H9 (cell line): ENCODE measurements around the gene DNAAF2. TPM values are rescaled to one million over a fixed set of nuclear protein-coding genes. Genes with fewer than 3 reads are reported as not detected.

Experiments used
- DNase-seq: peaks from one replicate; pipeline ENCODE4 v3.0.0-alpha.2; 2017
- H2AFZ ChIP-seq: one replicate; pipeline ENCODE4 v1.6.1; 2013; ENCODE audit warnings: mild to moderate bottlenecking, low read length, control low read depth, moderate library complexity
- H2AK5ac ChIP-seq: 2 replicates; pipeline ENCODE4 v1.6.1; 2013; ENCODE audit warnings: low read length, control low read depth, mixed read lengths; ENCODE audit not compliant: insufficient read length
- H2BK120ac ChIP-seq: one replicate; pipeline ENCODE4 v1.6.1; 2013; ENCODE audit warnings: low read depth, mild to moderate bottlenecking, low read length, control low read depth, inconsistent platforms; ENCODE audit not compliant: poor library complexity, severe bottlenecking
- H2BK12ac ChIP-seq: 2 replicates; pipeline ENCODE4 v1.6.1; 2013; ENCODE audit warnings: low read length, control low read depth, mixed read lengths, low read depth; ENCODE audit not compliant: insufficient read length
- H2BK15ac ChIP-seq: 2 replicates; pipeline ENCODE4 v1.6.1; 2013; ENCODE audit warnings: low read depth, low read length, control low read depth
- H2BK20ac ChIP-seq: one replicate; pipeline ENCODE4 v1.6.1; 2013; ENCODE audit warnings: low read depth, mild to moderate bottlenecking, low read length, control low read depth, inconsistent platforms; ENCODE audit not compliant: poor library complexity, severe bottlenecking
- H2BK5ac ChIP-seq: 2 replicates; pipeline ENCODE4 v1.6.1; 2013; ENCODE audit warnings: low read length, control low read depth, mixed read lengths; ENCODE audit not compliant: insufficient read length
- H3K14ac ChIP-seq: 2 replicates; pipeline ENCODE4 v1.6.1; 2013; ENCODE audit warnings: low read length, control low read depth; ENCODE audit not compliant: insufficient read depth
- H3K18ac ChIP-seq: 2 replicates; pipeline ENCODE4 v1.6.1; 2013; ENCODE audit warnings: low read depth, mild to moderate bottlenecking, mixed read lengths, low read length, control low read depth; ENCODE audit not compliant: insufficient read length
- H3K23ac ChIP-seq: 2 replicates; pipeline ENCODE4 v1.6.1; 2013; ENCODE audit warnings: low read length, control low read depth, mixed read lengths, low read depth; ENCODE audit not compliant: insufficient read length
- H3K23me2 ChIP-seq: 2 replicates; pipeline ENCODE4 v1.6.1; 2013; ENCODE audit warnings: low read depth, mild to moderate bottlenecking, mixed read lengths, low read length, control low read depth; ENCODE audit not compliant: insufficient read length, poor library complexity, severe bottlenecking
- H3K27ac ChIP-seq: 2 replicates; pipeline ENCODE4 v1.5.1; 2013; ENCODE audit warnings: low read length, control low read depth, mixed read lengths, low read depth; ENCODE audit not compliant: insufficient read length
- H3K27me3 ChIP-seq: 2 replicates; pipeline ENCODE4 v1.6.1; 2013; ENCODE audit warnings: low read length, control low read depth, inconsistent platforms; ENCODE audit not compliant: insufficient read depth
- H3K4ac ChIP-seq: 2 replicates; pipeline ENCODE4 v1.6.1; 2013; ENCODE audit warnings: low read depth, mild to moderate bottlenecking, control low read depth, inconsistent platforms, low read length, moderate library complexity
- H3K4me1 ChIP-seq: 2 replicates; pipeline ENCODE4 v1.6.1; 2013; ENCODE audit warnings: low read length, control low read depth, inconsistent platforms; ENCODE audit not compliant: insufficient read depth
- H3K4me2 ChIP-seq: 2 replicates; pipeline ENCODE4 v1.6.1; 2013; ENCODE audit warnings: low read length, control low read depth, mixed read lengths; ENCODE audit not compliant: insufficient read length, insufficient read depth
- H3K56ac ChIP-seq: 2 replicates; pipeline ENCODE4 v1.6.1; 2013; ENCODE audit warnings: low read depth, mild to moderate bottlenecking, mixed read lengths, low read length, control low read depth; ENCODE audit not compliant: insufficient read length
- H3K79me1 ChIP-seq: 2 replicates; pipeline ENCODE4 v1.6.1; 2013; ENCODE audit warnings: low read depth, mild to moderate bottlenecking, moderate library complexity, low read length, control low read depth, inconsistent platforms; ENCODE audit not compliant: insufficient read depth, poor library complexity, severe bottlenecking
- H3K79me2 ChIP-seq: 2 replicates; pipeline ENCODE4 v1.6.1; 2013; ENCODE audit warnings: low read length, control low read depth, inconsistent platforms; ENCODE audit not compliant: insufficient read depth
- H3K9ac ChIP-seq: 2 replicates; pipeline ENCODE4 v1.6.1; 2013; ENCODE audit warnings: low read length, control low read depth, mixed read lengths; ENCODE audit not compliant: insufficient read length; ENCODE audit errors: extremely low read depth
- H3K9me3 ChIP-seq: one replicate; pipeline ENCODE4 v1.6.1; 2013; ENCODE audit warnings: low read depth, low read length, inconsistent platforms; ENCODE audit not compliant: control insufficient read depth
- H3T11ph ChIP-seq: one replicate; pipeline ENCODE4 v1.6.1; 2013; ENCODE audit warnings: mild to moderate bottlenecking, low read length, control low read depth, inconsistent platforms
- H4K20me1 ChIP-seq: one replicate; pipeline ENCODE4 v1.6.1; 2013; ENCODE audit not compliant: control insufficient read depth, insufficient read length, insufficient read depth
- H4K5ac ChIP-seq: 2 replicates; pipeline ENCODE4 v1.6.1; 2013; ENCODE audit warnings: low read depth, mild to moderate bottlenecking, mixed read lengths, low read length, control low read depth; ENCODE audit not compliant: insufficient read length
- H4K8ac ChIP-seq: replicated peaks from 2 replicates; pipeline ENCODE4 v1.6.1; 2013; ENCODE audit warnings: low read length, control low read depth, mixed read lengths, low read depth; ENCODE audit not compliant: insufficient read length
- H4K91ac ChIP-seq: 2 replicates; pipeline ENCODE4 v1.6.1; 2013; ENCODE audit warnings: low read depth, mild to moderate bottlenecking, moderate library complexity, mixed read lengths, low read length, control low read depth; ENCODE audit not compliant: insufficient read length
- H3K27ac Mint-ChIP-seq, 3 experiments: 2 replicates in 2 of 3; 3 replicates in 1 of 3; pipeline ENCODE4 v1.8.0; 2020 to 2021; ENCODE audit warnings: mixed read lengths in 3 of 3, mild to moderate bottlenecking in 1 of 3, moderate library complexity in 1 of 3
- H3K27me3 Mint-ChIP-seq: 2 replicates; pipeline ENCODE4 v1.8.0; 2021; ENCODE audit warnings: low read depth, mild to moderate bottlenecking, moderate library complexity, mixed read lengths
- H3K36me3 Mint-ChIP-seq, 3 experiments: 2 replicates in 2 of 3; 3 replicates in 1 of 3; pipeline ENCODE4 v1.8.0; 2020 to 2021; ENCODE audit warnings: low read depth in 3 of 3, mixed read lengths in 3 of 3; ENCODE audit not compliant: insufficient read depth in 1 of 3
- H3K4me1 Mint-ChIP-seq, 2 experiments: 2 replicates each; pipeline ENCODE4 v1.8.0; 2020; ENCODE audit warnings: mixed read lengths in 2 of 2
- H3K4me3 Mint-ChIP-seq, 2 experiments: 2 replicates in 1 of 2; 3 replicates in 1 of 2; pipeline ENCODE4 v1.8.0; 2020 to 2021; ENCODE audit warnings: mild to moderate bottlenecking in 2 of 2, mixed read lengths in 2 of 2, moderate library complexity in 1 of 2
- H3K9me3 Mint-ChIP-seq, 2 experiments: 2 replicates in 1 of 2; 3 replicates in 1 of 2; pipeline ENCODE4 v1.8.0; 2020; ENCODE audit warnings: mild to moderate bottlenecking in 2 of 2, mixed read lengths in 2 of 2, moderate library complexity in 1 of 2
- WGBS: extraction: QIAGEN DNeasy Blood & Tissue Kit; methylation state at CpG from one replicate; pipeline ENCODE4 v1.1.7; 2013; ENCODE audit warnings: missing lambda C conversion rate, low lambda C conversion rate, mixed read lengths; ENCODE audit not compliant: insufficient read length; ENCODE audit errors: extremely low coverage; 5-methylcytosine and 5-hydroxymethylcytosine counted together
- total RNA-seq: library from RNA; stranded (reverse); gene quantifications from 2 replicates; pipeline ENCODE4 v1.2.1, GENCODE V29; 2021
- TF ChIP-seq, protein P1 (sequence below): fragments of 200-600 bp; sonication (generic); conservative IDR thresholded peaks from 3 replicates; pipeline ENCODE4 v1.8.0; 2021; ENCODE audit warnings: antibody characterized with exemption, mild to moderate bottlenecking

Gene DNAAF2
- total RNA-seq, 1 experiment from 2014 or later = 26.3 TPM

GRCh38 chr14:49622022-49622607 lies 12.9 kb downstream of the DNAAF2 start:
- no peak overlapping the region for H3K23ac ChIP-seq
- H3T11ph ChIP-seq = no peak overlapping the region
- no peak for DNase-seq
- H3K56ac ChIP-seq = no peak overlapping the region
- H3K79me2 ChIP-seq = peaks cover 12% of the 10 kb centered on the region; the same call in 1 of the 2 replicates
- H4K20me1 ChIP-seq = no peaks in the 10 kb centered on the region
- peak overlapping the region; percentile 35 for H3K9ac ChIP-seq
- no peak overlapping the region for H3K27ac ChIP-seq
- TF ChIP-seq, protein P1, sequence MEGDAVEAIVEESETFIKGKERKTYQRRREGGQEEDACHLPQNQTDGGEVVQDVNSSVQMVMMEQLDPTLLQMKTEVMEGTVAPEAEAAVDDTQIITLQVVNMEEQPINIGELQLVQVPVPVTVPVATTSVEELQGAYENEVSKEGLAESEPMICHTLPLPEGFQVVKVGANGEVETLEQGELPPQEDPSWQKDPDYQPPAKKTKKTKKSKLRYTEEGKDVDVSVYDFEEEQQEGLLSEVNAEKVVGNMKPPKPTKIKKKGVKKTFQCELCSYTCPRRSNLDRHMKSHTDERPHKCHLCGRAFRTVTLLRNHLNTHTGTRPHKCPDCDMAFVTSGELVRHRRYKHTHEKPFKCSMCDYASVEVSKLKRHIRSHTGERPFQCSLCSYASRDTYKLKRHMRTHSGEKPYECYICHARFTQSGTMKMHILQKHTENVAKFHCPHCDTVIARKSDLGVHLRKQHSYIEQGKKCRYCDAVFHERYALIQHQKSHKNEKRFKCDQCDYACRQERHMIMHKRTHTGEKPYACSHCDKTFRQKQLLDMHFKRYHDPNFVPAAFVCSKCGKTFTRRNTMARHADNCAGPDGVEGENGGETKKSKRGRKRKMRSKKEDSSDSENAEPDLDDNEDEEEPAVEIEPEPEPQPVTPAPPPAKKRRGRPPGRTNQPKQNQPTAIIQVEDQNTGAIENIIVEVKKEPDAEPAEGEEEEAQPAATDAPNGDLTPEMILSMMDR = no peak
- H3K18ac ChIP-seq = no peak overlapping the region
- no peak overlapping the region for H4K8ac ChIP-seq
- H3K4me3 Mint-ChIP-seq = peak overlapping the region; percentile 99
- no peak overlapping the region for H2AFZ ChIP-seq
- no peak overlapping the region for H3K4ac ChIP-seq
- H2BK20ac ChIP-seq = no peak overlapping the region
- peaks cover 12 to 45% (median 21%) of the 10 kb centered on the region in 3 experiments for H3K36me3 Mint-ChIP-seq
- no peak overlapping the region for H4K91ac ChIP-seq
- no peaks in the 10 kb centered on the region for H3K27me3 ChIP-seq
- no peaks in the 10 kb centered on the region for H3K9me3 ChIP-seq
- no CpG with 5 or more reads among the region's 3 CpGs for WGBS
- H3K4me1 Mint-ChIP-seq = peaks cover 20 to 23% of the 10 kb centered on the region in 2 experiments
- H3K9me3 Mint-ChIP-seq = no peaks in the 10 kb centered on the region; a peak in 1 of 5 replicates
- no peak overlapping the region for H3K14ac ChIP-seq
- H2BK5ac ChIP-seq = no peak overlapping the region
- H3K23me2 ChIP-seq = peaks cover 12% of the 10 kb centered on the region
- H2BK12ac ChIP-seq = no peak overlapping the region
- H3K4me2 ChIP-seq = peak overlapping the region; percentile 95
- no peak overlapping the region for H2BK120ac ChIP-seq
- peaks cover 4% of the 10 kb centered on the region; the same call in 1 of the 2 replicates for H3K4me1 ChIP-seq
- H3K27me3 Mint-ChIP-seq = no peaks in the 10 kb centered on the region
- no peak overlapping the region for H3K27ac Mint-ChIP-seq
- H4K5ac ChIP-seq = no peak overlapping the region
- H2BK15ac ChIP-seq = no peak overlapping the region
- H2AK5ac ChIP-seq = no peak overlapping the region
- H3K79me1 ChIP-seq = no peaks in the 10 kb centered on the region
